SHP77 treated with DMSO at 0.1 percent for 48 hours (cell line): Measurements from ENCODE around the gene FAM110C.
"Not testable (repeated sequence)": the region's sequence is repeated elsewhere in the genome, so short reads cannot be mapped to it uniquely, and the experiment has no call there.

Experiments
- DNase-seq: peaks from one replicate; lab custom pipeline; 2025; lab: John Stamatoyannopoulos, UW

FAM110C gene

GRCh38 chr2:46471-47345, at the start of gene FAM110C:
TSS of gene FAM110C (minus strand) at chr2:46505. CDS start at chr2:46385, 120 bp downstream.
- DNase-seq: no peak

GRCh38 chr2:92326-92725, 46.0 kb upstream of the FAM110C start:
- DNase-seq: no peak

- DNase-seq: no peak
These were observed 44.5 kb upstream of the FAM110C start for GRCh38 chr2:90645-91312.

- DNase-seq: no peak
These were observed 39.5 kb upstream of the FAM110C start for GRCh38 chr2:85761-86160.

GRCh38 chr2:84121-84520, 37.8 kb upstream of the FAM110C start:
- DNase-seq: no peak

GRCh38 chr2:80971-81736, 34.8 kb upstream of the FAM110C start:
- no peak for DNase-seq

GRCh38 chr2:80378-80777, 34.1 kb upstream of the FAM110C start:
- DNase-seq: no peak

GRCh38 chr2:71309-72035, 25.2 kb upstream of the FAM110C start:
- no peak for DNase-seq

- DNase-seq: no peak
These were observed 23.4 kb upstream of the FAM110C start for GRCh38 chr2:69366-70344.

- DNase-seq: not testable (repeated sequence)
These were observed 22.3 kb upstream of the FAM110C start for GRCh38 chr2:68637-69036.

- no peak for DNase-seq
These were observed 20.5 kb upstream of the FAM110C start for GRCh38 chr2:66853-67252.

- no peak for DNase-seq
These were observed 18.8 kb upstream of the FAM110C start for GRCh38 chr2:65121-65520.

- no peak for DNase-seq
These were observed 9.5 kb upstream of the FAM110C start for GRCh38 chr2:55587-56448.

GRCh38 chr2:51613-52012, 5.3 kb upstream of the FAM110C start:
- no peak for DNase-seq

GRCh38 chr2:47737-48136, 1.4 kb upstream of the FAM110C start:
- DNase-seq: no peak

GRCh38 chr2:47346-47725, 1.0 kb upstream of the FAM110C start:
- DNase-seq: no peak

- no peak for DNase-seq
These were observed 204 bp downstream of the FAM110C start for GRCh38 chr2:46131-46470.

- no peak for DNase-seq
These were observed 769 bp downstream of the FAM110C start for GRCh38 chr2:45342-46130.

- DNase-seq: no peak
These were observed 1.5 kb downstream of the FAM110C start for GRCh38 chr2:44748-45341.
